Measurements from ENCODE around the gene ANKFY1.

GRCh38 chr17:4262703-4263102, 1.1 kb downstream of the ANKFY1 start:
- TF ChIP-seq TCF7L2 (IDR thresholded peaks at IDR 0.05; ENCODE audit: low read depth, low read length), result no peak
- TF ChIP-seq, protein P1, sequence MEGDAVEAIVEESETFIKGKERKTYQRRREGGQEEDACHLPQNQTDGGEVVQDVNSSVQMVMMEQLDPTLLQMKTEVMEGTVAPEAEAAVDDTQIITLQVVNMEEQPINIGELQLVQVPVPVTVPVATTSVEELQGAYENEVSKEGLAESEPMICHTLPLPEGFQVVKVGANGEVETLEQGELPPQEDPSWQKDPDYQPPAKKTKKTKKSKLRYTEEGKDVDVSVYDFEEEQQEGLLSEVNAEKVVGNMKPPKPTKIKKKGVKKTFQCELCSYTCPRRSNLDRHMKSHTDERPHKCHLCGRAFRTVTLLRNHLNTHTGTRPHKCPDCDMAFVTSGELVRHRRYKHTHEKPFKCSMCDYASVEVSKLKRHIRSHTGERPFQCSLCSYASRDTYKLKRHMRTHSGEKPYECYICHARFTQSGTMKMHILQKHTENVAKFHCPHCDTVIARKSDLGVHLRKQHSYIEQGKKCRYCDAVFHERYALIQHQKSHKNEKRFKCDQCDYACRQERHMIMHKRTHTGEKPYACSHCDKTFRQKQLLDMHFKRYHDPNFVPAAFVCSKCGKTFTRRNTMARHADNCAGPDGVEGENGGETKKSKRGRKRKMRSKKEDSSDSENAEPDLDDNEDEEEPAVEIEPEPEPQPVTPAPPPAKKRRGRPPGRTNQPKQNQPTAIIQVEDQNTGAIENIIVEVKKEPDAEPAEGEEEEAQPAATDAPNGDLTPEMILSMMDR (IDR thresholded peaks at IDR 0.05), result no peak

All from Panc1 (cell line).